H9 (cell line): ENCODE data around the gene ZNF286A. TPM values are rescaled to one million over a fixed set of nuclear protein-coding genes. Genes with fewer than 3 reads are reported as not detected.

ENCODE experiments used
- DNase-seq: peaks from one replicate; pipeline ENCODE4 v3.0.0-alpha.2; 2017
- H2AFZ ChIP-seq: one replicate; pipeline ENCODE4 v1.6.1; 2013; ENCODE audit warnings: mild to moderate bottlenecking, low read length, control low read depth, moderate library complexity
- H2AK5ac ChIP-seq: 2 replicates; pipeline ENCODE4 v1.6.1; 2013; ENCODE audit warnings: low read length, control low read depth, mixed read lengths; ENCODE audit not compliant: insufficient read length
- H2BK120ac ChIP-seq: one replicate; pipeline ENCODE4 v1.6.1; 2013; ENCODE audit warnings: low read depth, mild to moderate bottlenecking, low read length, control low read depth, inconsistent platforms; ENCODE audit not compliant: poor library complexity, severe bottlenecking
- H2BK12ac ChIP-seq: 2 replicates; pipeline ENCODE4 v1.6.1; 2013; ENCODE audit warnings: low read length, control low read depth, mixed read lengths, low read depth; ENCODE audit not compliant: insufficient read length
- H2BK15ac ChIP-seq: 2 replicates; pipeline ENCODE4 v1.6.1; 2013; ENCODE audit warnings: low read depth, low read length, control low read depth
- H2BK20ac ChIP-seq: one replicate; pipeline ENCODE4 v1.6.1; 2013; ENCODE audit warnings: low read depth, mild to moderate bottlenecking, low read length, control low read depth, inconsistent platforms; ENCODE audit not compliant: poor library complexity, severe bottlenecking
- H2BK5ac ChIP-seq: 2 replicates; pipeline ENCODE4 v1.6.1; 2013; ENCODE audit warnings: low read length, control low read depth, mixed read lengths; ENCODE audit not compliant: insufficient read length
- H3K14ac ChIP-seq: 2 replicates; pipeline ENCODE4 v1.6.1; 2013; ENCODE audit warnings: low read length, control low read depth; ENCODE audit not compliant: insufficient read depth
- H3K18ac ChIP-seq: 2 replicates; pipeline ENCODE4 v1.6.1; 2013; ENCODE audit warnings: low read depth, mild to moderate bottlenecking, mixed read lengths, low read length, control low read depth; ENCODE audit not compliant: insufficient read length
- H3K23ac ChIP-seq: 2 replicates; pipeline ENCODE4 v1.6.1; 2013; ENCODE audit warnings: low read length, control low read depth, mixed read lengths, low read depth; ENCODE audit not compliant: insufficient read length
- H3K23me2 ChIP-seq: 2 replicates; pipeline ENCODE4 v1.6.1; 2013; ENCODE audit warnings: low read depth, mild to moderate bottlenecking, mixed read lengths, low read length, control low read depth; ENCODE audit not compliant: insufficient read length, poor library complexity, severe bottlenecking
- H3K27ac ChIP-seq: 2 replicates; pipeline ENCODE4 v1.5.1; 2013; ENCODE audit warnings: low read length, control low read depth, mixed read lengths, low read depth; ENCODE audit not compliant: insufficient read length
- H3K27me3 ChIP-seq: 2 replicates; pipeline ENCODE4 v1.6.1; 2013; ENCODE audit warnings: low read length, control low read depth, inconsistent platforms; ENCODE audit not compliant: insufficient read depth
- H3K4ac ChIP-seq: 2 replicates; pipeline ENCODE4 v1.6.1; 2013; ENCODE audit warnings: low read depth, mild to moderate bottlenecking, control low read depth, inconsistent platforms, low read length, moderate library complexity
- H3K4me1 ChIP-seq: 2 replicates; pipeline ENCODE4 v1.6.1; 2013; ENCODE audit warnings: low read length, control low read depth, inconsistent platforms; ENCODE audit not compliant: insufficient read depth
- H3K4me2 ChIP-seq: 2 replicates; pipeline ENCODE4 v1.6.1; 2013; ENCODE audit warnings: low read length, control low read depth, mixed read lengths; ENCODE audit not compliant: insufficient read length, insufficient read depth
- H3K56ac ChIP-seq: 2 replicates; pipeline ENCODE4 v1.6.1; 2013; ENCODE audit warnings: low read depth, mild to moderate bottlenecking, mixed read lengths, low read length, control low read depth; ENCODE audit not compliant: insufficient read length
- H3K79me1 ChIP-seq: 2 replicates; pipeline ENCODE4 v1.6.1; 2013; ENCODE audit warnings: low read depth, mild to moderate bottlenecking, moderate library complexity, low read length, control low read depth, inconsistent platforms; ENCODE audit not compliant: insufficient read depth, poor library complexity, severe bottlenecking
- H3K79me2 ChIP-seq: 2 replicates; pipeline ENCODE4 v1.6.1; 2013; ENCODE audit warnings: low read length, control low read depth, inconsistent platforms; ENCODE audit not compliant: insufficient read depth
- H3K9ac ChIP-seq: 2 replicates; pipeline ENCODE4 v1.6.1; 2013; ENCODE audit warnings: low read length, control low read depth, mixed read lengths; ENCODE audit not compliant: insufficient read length; ENCODE audit errors: extremely low read depth
- H3K9me3 ChIP-seq: one replicate; pipeline ENCODE4 v1.6.1; 2013; ENCODE audit warnings: low read depth, low read length, inconsistent platforms; ENCODE audit not compliant: control insufficient read depth
- H3T11ph ChIP-seq: one replicate; pipeline ENCODE4 v1.6.1; 2013; ENCODE audit warnings: mild to moderate bottlenecking, low read length, control low read depth, inconsistent platforms
- H4K20me1 ChIP-seq: one replicate; pipeline ENCODE4 v1.6.1; 2013; ENCODE audit not compliant: control insufficient read depth, insufficient read length, insufficient read depth
- H4K5ac ChIP-seq: 2 replicates; pipeline ENCODE4 v1.6.1; 2013; ENCODE audit warnings: low read depth, mild to moderate bottlenecking, mixed read lengths, low read length, control low read depth; ENCODE audit not compliant: insufficient read length
- H4K8ac ChIP-seq: replicated peaks from 2 replicates; pipeline ENCODE4 v1.6.1; 2013; ENCODE audit warnings: low read length, control low read depth, mixed read lengths, low read depth; ENCODE audit not compliant: insufficient read length
- H4K91ac ChIP-seq: 2 replicates; pipeline ENCODE4 v1.6.1; 2013; ENCODE audit warnings: low read depth, mild to moderate bottlenecking, moderate library complexity, mixed read lengths, low read length, control low read depth; ENCODE audit not compliant: insufficient read length
- H3K27ac Mint-ChIP-seq, 3 experiments: 2 replicates in 2 of 3; 3 replicates in 1 of 3; pipeline ENCODE4 v1.8.0; 2020 to 2021; ENCODE audit warnings: mixed read lengths in 3 of 3, mild to moderate bottlenecking in 1 of 3, moderate library complexity in 1 of 3
- H3K27me3 Mint-ChIP-seq: 2 replicates; pipeline ENCODE4 v1.8.0; 2021; ENCODE audit warnings: low read depth, mild to moderate bottlenecking, moderate library complexity, mixed read lengths
- H3K36me3 Mint-ChIP-seq, 3 experiments: 2 replicates in 2 of 3; 3 replicates in 1 of 3; pipeline ENCODE4 v1.8.0; 2020 to 2021; ENCODE audit warnings: low read depth in 3 of 3, mixed read lengths in 3 of 3; ENCODE audit not compliant: insufficient read depth in 1 of 3
- H3K4me1 Mint-ChIP-seq, 2 experiments: 2 replicates each; pipeline ENCODE4 v1.8.0; 2020; ENCODE audit warnings: mixed read lengths in 2 of 2
- H3K4me3 Mint-ChIP-seq, 2 experiments: 2 replicates in 1 of 2; 3 replicates in 1 of 2; pipeline ENCODE4 v1.8.0; 2020 to 2021; ENCODE audit warnings: mild to moderate bottlenecking in 2 of 2, mixed read lengths in 2 of 2, moderate library complexity in 1 of 2
- H3K9me3 Mint-ChIP-seq, 2 experiments: 2 replicates in 1 of 2; 3 replicates in 1 of 2; pipeline ENCODE4 v1.8.0; 2020; ENCODE audit warnings: mild to moderate bottlenecking in 2 of 2, mixed read lengths in 2 of 2, moderate library complexity in 1 of 2
- CTCF ChIP-seq: fragments of 200-600 bp; sonication (generic); conservative IDR thresholded peaks from 3 replicates; pipeline ENCODE4 v1.8.0; 2021; ENCODE audit warnings: antibody characterized with exemption, mild to moderate bottlenecking
- WGBS: extraction: QIAGEN DNeasy Blood & Tissue Kit; methylation state at CpG from one replicate; pipeline ENCODE4 v1.1.7; 2013; ENCODE audit warnings: missing lambda C conversion rate, low lambda C conversion rate, mixed read lengths; ENCODE audit not compliant: insufficient read length; ENCODE audit errors: extremely low coverage; 5-methylcytosine and 5-hydroxymethylcytosine counted together
- total RNA-seq: library from RNA; stranded (reverse); gene quantifications from 2 replicates; pipeline ENCODE4 v1.2.1, GENCODE V29; 2021

The ZNF286A gene
- total RNA-seq, 1 experiment from 2014 or later, result 101 TPM

GRCh38 chr17:15742051-15742795 lies 42.7 kb downstream of the ZNF286A start:
- no peak overlapping the region for H3K23ac ChIP-seq
- no peak overlapping the region for H3K56ac ChIP-seq
- no peak overlapping the region for H2AFZ ChIP-seq
- H3K18ac ChIP-seq, result no peak overlapping the region
- no peak overlapping the region for H4K5ac ChIP-seq
- H2BK5ac ChIP-seq, result no peak overlapping the region
- H3K9me3 Mint-ChIP-seq, result peaks cover 0 to 5% of the 10 kb centered on the region in 2 experiments; a peak in 2 of 5 replicates
- no peaks in the 10 kb centered on the region for H3K27me3 ChIP-seq
- H3T11ph ChIP-seq, result no peak overlapping the region
- H3K4me2 ChIP-seq, result no peak overlapping the region
- no peak overlapping the region for H3K9ac ChIP-seq
- H3K14ac ChIP-seq, result no peak overlapping the region; the same call in 1 of the 2 replicates
- H2BK20ac ChIP-seq, result no peak overlapping the region
- H4K91ac ChIP-seq, result no peak overlapping the region
- no peak overlapping the region for H4K8ac ChIP-seq
- DNase-seq, result no peak
- no peak overlapping the region for H2BK120ac ChIP-seq
- no peak overlapping the region for H2BK12ac ChIP-seq
- H3K23me2 ChIP-seq, result no peaks in the 10 kb centered on the region
- H3K4me1 ChIP-seq, result no peaks in the 10 kb centered on the region
- H2AK5ac ChIP-seq, result no peak overlapping the region
- no peaks in the 10 kb centered on the region for H3K79me1 ChIP-seq
- no peak overlapping the region for H3K27ac ChIP-seq
- no peaks in the 10 kb centered on the region for H3K79me2 ChIP-seq
- no peaks in the 10 kb centered on the region for H3K4me1 Mint-ChIP-seq
- no peak overlapping the region for H3K27ac Mint-ChIP-seq
- WGBS, result no CpG with 5 or more reads among the region's 15 CpGs
- H3K36me3 Mint-ChIP-seq, result no peaks in the 10 kb centered on the region; a peak in 1 of 7 replicates
- H3K27me3 Mint-ChIP-seq, result peaks cover 2% of the 10 kb centered on the region
- no peak overlapping the region for H2BK15ac ChIP-seq
- H3K4me3 Mint-ChIP-seq, result no peak overlapping the region
- H3K9me3 ChIP-seq, result no peaks in the 10 kb centered on the region
- H4K20me1 ChIP-seq, result no peaks in the 10 kb centered on the region
- H3K4ac ChIP-seq, result no peak overlapping the region
- TF ChIP-seq CTCF, result no peak
